LNCaP clone FGC (cell line): Measurements from ENCODE around the gene RUSC1.

Experiments used
- DNase-seq: peaks from one replicate; pipeline ENCODE4 v3.0.0-alpha.2; 2011; ENCODE audit warnings: low read depth
- H3K4me3 ChIP-seq: 2 replicates; pipeline ENCODE4 v1.5.1; 2011; ENCODE audit warnings: mild to moderate bottlenecking, low read depth, low read length, control low read depth
- CTCF ChIP-seq: IDR thresholded peaks from 2 replicates; pipeline ENCODE4 v1.5.1; 2012; ENCODE audit warnings: mild to moderate bottlenecking; ENCODE audit not compliant: control insufficient read depth, insufficient read depth; ENCODE audit errors: extremely low read depth

Gene RUSC1

GRCh38 chr1:155352631-155353030 is 31.9 kb downstream of the RUSC1 start:
- TF ChIP-seq CTCF, result no peak
- no peak for DNase-seq
- H3K4me3 ChIP-seq, result no peak overlapping the region

- TF ChIP-seq CTCF, result no peak
- no peak for DNase-seq
- no peak overlapping the region for H3K4me3 ChIP-seq
Measured at GRCh38 chr1:155360051-155360450, 39.4 kb downstream of the RUSC1 start.

- TF ChIP-seq CTCF, result no peak
- no peak for DNase-seq
- no peak overlapping the region for H3K4me3 ChIP-seq
Measured at GRCh38 chr1:155379180-155379579, 58.5 kb downstream of the RUSC1 start.

- no peak overlapping the region for H3K4me3 ChIP-seq
- peak; percentile 41 for DNase-seq
- TF ChIP-seq CTCF, result no peak
Measured at GRCh38 chr1:155379631-155380090, 59.0 kb downstream of the RUSC1 start.
